ENCODE results near the gene TMOD1. TPM values are rescaled to one million over a fixed set of nuclear protein-coding genes. Genes with fewer than 3 reads are reported as not detected.

TMOD1 gene
- total RNA-seq, 4 donors from 2014 or later = 82.3 to 202 (median 175) TPM

GRCh38 chr9:97462914-97463313 is 38.6 kb upstream of the TMOD1 start:
- H3K27me3 ChIP-seq = no peaks in the 10 kb centered on the region
- no peak for DNase-seq
- no peak for ATAC-seq
- no peaks in the 10 kb centered on the region for H3K9me3 ChIP-seq
- in situ Hi-C loops (cut with MboI; ENCODE audit: low sequenced_read_pairs in 4 of 4) = loop anchor here in 1 of 4 donors (25.0 kb wide), 1 partner anchor 449 kb away; the partner anchor contains the start of gene TRMO
- TF ChIP-seq CTCF (IDR thresholded peaks at IDR 0.05 in 4 of 5, conservative IDR thresholded peaks at IDR 0.05 in 1 of 5) = no peak
- no peak for TF ChIP-seq POLR2A (IDR thresholded peaks at IDR 0.05)
- H3K4me3 ChIP-seq = no peak overlapping the region
- intact Hi-C loops (cut with DNase I; ENCODE audit: low total_unique reads) = no loop called here
- no peak overlapping the region for H3K27ac ChIP-seq
- H3K36me3 ChIP-seq = no peaks in the 10 kb centered on the region
- no peaks in the 10 kb centered on the region for H3K4me1 ChIP-seq

- intact Hi-C loops (cut with DNase I; ENCODE audit: low total_unique reads) = loop anchor here (1.0 kb wide), 3 partner anchors 32 to 146 kb away; partner anchors contain the start of gene TMOD1
- in situ Hi-C loops (cut with MboI; ENCODE audit: low sequenced_read_pairs in 4 of 4) = loop anchor here (5.0 to 25.0 kb wide), 2 partner anchors 148 to 443 kb away; partner anchors contain the start of gene TRMO (in 1 of the 4)
- H3K27ac ChIP-seq = peak overlapping the region; percentile 75 to 84 (median 79)
- DNase-seq (peak; percentile 76 to 89), ATAC-seq (peak; percentile 99 to 100)
- H3K4me3 ChIP-seq = no peak overlapping the region
- peaks cover 7 to 17% of the 10 kb centered on the region in 2 donors for H3K4me1 ChIP-seq
- H3K27me3 ChIP-seq = no peaks in the 10 kb centered on the region
- TF ChIP-seq POLR2A (IDR thresholded peaks at IDR 0.05) (no peak), CTCF (IDR thresholded peaks at IDR 0.05 in 4 of 5, conservative IDR thresholded peaks at IDR 0.05 in 1 of 5) (peak; percentile 88 to 93 (median 90))
- H3K36me3 ChIP-seq = no peaks in the 10 kb centered on the region
- no peaks in the 10 kb centered on the region for H3K9me3 ChIP-seq
Measured at GRCh38 chr9:97468658-97469448, 32.6 kb upstream of the TMOD1 start.

- peaks cover 7 to 22% of the 10 kb centered on the region in 2 donors for H3K4me1 ChIP-seq
- no peak overlapping the region for H3K4me3 ChIP-seq
- H3K36me3 ChIP-seq = no peaks in the 10 kb centered on the region
- ATAC-seq (peak; percentile 28), DNase-seq (peak in 1 of 2 donors; percentile 38)
- peak overlapping the region; percentile 75 to 84 (median 79) for H3K27ac ChIP-seq
- H3K27me3 ChIP-seq = no peaks in the 10 kb centered on the region
- in situ Hi-C loops (cut with MboI; ENCODE audit: low sequenced_read_pairs in 4 of 4) = loop anchor here in 1 of 4 donors (25.0 kb wide), 1 partner anchor 442 kb away; the partner anchor contains the start of gene TRMO
- intact Hi-C loops (cut with DNase I; ENCODE audit: low total_unique reads) = loop anchor here (5.0 kb wide), 1 partner anchor 227 kb away; the partner anchor contains the start of gene XPA
- no peaks in the 10 kb centered on the region for H3K9me3 ChIP-seq
- TF ChIP-seq POLR2A (IDR thresholded peaks at IDR 0.05) = no peak
- peak; percentile 21 to 50 (median 40) for TF ChIP-seq CTCF (IDR thresholded peaks at IDR 0.05 in 4 of 5, conservative IDR thresholded peaks at IDR 0.05 in 1 of 5)
Measured at GRCh38 chr9:97470076-97470475, 31.4 kb upstream of the TMOD1 start.

GRCh38 chr9:97473717-97474116 is 27.7 kb upstream of the TMOD1 start:
- H3K4me1 ChIP-seq = peaks cover 7 to 26% of the 10 kb centered on the region in 2 donors
- peak overlapping the region; percentile 10 to 68 (median 52) for H3K27ac ChIP-seq
- H3K27me3 ChIP-seq = no peaks in the 10 kb centered on the region
- intact Hi-C loops (cut with DNase I; ENCODE audit: low total_unique reads) (loop anchor here (5.0 kb wide), 1 partner anchor 224 kb away; the partner anchor contains the start of gene XPA), in situ Hi-C loops (cut with MboI; ENCODE audit: low sequenced_read_pairs in 4 of 4) (loop anchor here in 1 of 4 donors (25.0 kb wide), 1 partner anchor 439 kb away; the partner anchor contains the start of gene TRMO)
- no peaks in the 10 kb centered on the region for H3K9me3 ChIP-seq
- ATAC-seq (peak; percentile 92 to 94), DNase-seq (peak; percentile 58 to 72)
- H3K36me3 ChIP-seq = no peaks in the 10 kb centered on the region
- no peak overlapping the region for H3K4me3 ChIP-seq
- TF ChIP-seq POLR2A (IDR thresholded peaks at IDR 0.05) (no peak), CTCF (IDR thresholded peaks at IDR 0.05 in 4 of 5, conservative IDR thresholded peaks at IDR 0.05 in 1 of 5) (no peak)

Measured in gastrocnemius medialis (tissue), 4 donors.